Fibroblast of mammary gland (primary cell): ENCODE data around the gene KCTD14.

Experiments
- DNase-seq: peaks from one replicate; pipeline ENCODE4 v3.0.0-alpha.2; 2010; ENCODE audit warnings: low read depth
- H3K4me3 ChIP-seq: 2 replicates; pipeline ENCODE4 v1.5.1; 2011; ENCODE audit warnings: low read depth, mild to moderate bottlenecking, low read length, moderate library complexity; ENCODE audit not compliant: control insufficient read depth
- TF ChIP-seq, protein P1 (sequence below): conservative IDR thresholded peaks from 2 replicates; pipeline ENCODE4 v1.5.1; 2011; ENCODE audit warnings: low read depth, low read length, inconsistent platforms; ENCODE audit not compliant: control insufficient read depth, insufficient read depth

KCTD14 gene, protein sequence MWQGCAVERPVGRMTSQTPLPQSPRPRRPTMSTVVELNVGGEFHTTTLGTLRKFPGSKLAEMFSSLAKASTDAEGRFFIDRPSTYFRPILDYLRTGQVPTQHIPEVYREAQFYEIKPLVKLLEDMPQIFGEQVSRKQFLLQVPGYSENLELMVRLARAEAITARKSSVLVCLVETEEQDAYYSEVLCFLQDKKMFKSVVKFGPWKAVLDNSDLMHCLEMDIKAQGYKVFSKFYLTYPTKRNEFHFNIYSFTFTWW

DNA sequence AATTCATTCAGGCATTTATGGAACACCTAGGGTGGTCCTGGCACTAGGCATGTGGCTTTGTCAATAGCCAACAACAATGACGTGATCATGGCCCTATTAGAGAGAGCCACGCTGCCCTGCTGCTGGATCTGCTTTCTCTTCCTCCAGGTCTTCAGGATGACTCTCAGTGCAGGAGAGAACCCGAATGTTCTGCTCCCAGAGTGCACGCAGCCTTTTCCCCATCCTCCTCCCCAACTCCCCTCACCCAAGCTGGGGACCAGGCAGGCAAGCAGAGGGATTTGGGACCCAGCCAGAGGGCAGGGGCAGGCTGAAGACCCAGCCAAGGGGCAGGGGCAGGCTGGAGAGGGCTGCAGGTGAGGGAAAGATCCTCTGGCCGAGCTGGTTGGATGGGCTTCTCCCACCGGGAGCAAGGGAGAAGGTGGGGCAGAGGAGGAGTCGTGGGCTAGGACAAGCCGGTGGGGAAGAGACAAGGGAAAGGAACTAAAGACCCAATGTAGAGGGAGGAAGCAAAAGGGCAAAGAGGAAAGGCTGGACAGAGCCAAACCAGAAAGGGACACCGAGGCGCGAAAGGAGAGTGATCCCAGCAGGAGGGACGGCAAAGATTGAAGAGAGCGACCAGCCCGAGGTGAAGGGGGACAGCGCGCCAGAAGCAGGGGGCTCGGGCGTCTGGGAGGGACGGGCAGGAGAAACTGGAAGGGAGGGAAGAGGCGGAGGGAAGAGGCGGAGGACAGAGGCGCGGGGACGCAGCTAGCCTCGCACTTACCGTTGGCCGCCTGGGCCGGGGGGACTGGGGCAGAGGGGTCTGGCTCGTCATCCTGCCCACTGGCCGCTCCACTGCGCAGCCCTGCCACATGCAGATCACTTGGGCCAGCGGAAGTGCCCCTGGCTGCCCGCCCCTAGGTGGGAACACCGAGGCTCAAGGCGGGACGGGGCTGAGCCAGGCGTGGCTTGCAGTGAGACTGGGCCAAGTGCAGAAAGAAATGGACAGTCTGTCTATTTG is at the start of gene KCTD14:
TSS of gene KCTD14 (minus strand) at position 880 of the 1,000 bp plus-strand sequence. CDS start at position 853, 27 bp downstream.
- DNase-seq, result no peak
- TF ChIP-seq, protein P1, sequence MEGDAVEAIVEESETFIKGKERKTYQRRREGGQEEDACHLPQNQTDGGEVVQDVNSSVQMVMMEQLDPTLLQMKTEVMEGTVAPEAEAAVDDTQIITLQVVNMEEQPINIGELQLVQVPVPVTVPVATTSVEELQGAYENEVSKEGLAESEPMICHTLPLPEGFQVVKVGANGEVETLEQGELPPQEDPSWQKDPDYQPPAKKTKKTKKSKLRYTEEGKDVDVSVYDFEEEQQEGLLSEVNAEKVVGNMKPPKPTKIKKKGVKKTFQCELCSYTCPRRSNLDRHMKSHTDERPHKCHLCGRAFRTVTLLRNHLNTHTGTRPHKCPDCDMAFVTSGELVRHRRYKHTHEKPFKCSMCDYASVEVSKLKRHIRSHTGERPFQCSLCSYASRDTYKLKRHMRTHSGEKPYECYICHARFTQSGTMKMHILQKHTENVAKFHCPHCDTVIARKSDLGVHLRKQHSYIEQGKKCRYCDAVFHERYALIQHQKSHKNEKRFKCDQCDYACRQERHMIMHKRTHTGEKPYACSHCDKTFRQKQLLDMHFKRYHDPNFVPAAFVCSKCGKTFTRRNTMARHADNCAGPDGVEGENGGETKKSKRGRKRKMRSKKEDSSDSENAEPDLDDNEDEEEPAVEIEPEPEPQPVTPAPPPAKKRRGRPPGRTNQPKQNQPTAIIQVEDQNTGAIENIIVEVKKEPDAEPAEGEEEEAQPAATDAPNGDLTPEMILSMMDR, result no peak
- peak within 1 kb of the TSS; percentile 48 for H3K4me3 ChIP-seq

DNA sequence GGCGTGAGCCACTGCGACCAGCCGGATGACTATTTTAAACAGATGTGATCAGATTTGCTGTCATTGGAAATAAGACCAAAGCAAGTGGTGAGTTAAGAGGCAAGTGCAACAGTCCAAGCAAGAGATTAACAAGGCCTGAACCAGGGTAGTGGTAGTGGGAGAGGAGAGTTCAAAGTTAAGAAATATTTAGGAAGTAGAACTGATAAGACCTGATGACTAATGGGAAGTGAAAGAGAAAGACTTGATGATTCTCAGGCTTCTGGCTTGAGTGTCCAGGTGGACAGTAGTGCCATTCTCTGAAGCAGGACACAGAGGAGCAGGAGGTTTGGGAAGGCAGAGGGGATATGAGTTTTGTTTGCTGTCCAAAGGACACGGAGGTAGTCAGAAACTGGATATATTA is 49.4 kb upstream of the KCTD14 start:
- H3K4me3 ChIP-seq, result no peak overlapping the region
- no peak for DNase-seq
- TF ChIP-seq, protein P1, result no peak

DNA sequence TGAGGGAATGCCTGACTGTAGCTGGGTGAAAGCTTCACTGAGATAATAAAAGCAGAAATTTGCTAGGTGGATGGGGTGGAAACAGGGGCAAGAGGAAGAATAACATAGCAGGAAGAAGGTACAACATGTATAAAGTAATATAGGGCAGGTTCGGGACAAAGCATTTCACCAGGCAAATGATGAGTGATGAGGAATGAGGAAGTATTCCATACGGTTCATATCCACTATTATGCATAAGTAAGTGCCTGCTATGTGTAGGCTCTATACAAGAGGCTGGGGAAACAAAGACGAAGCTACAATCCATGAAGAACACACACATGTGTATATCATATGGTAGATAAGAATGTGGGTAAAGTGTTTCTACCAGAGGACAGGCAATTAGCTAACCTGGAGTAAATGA is 48.6 kb upstream of the KCTD14 start:
- TF ChIP-seq, protein P1, result no peak
- no peak overlapping the region for H3K4me3 ChIP-seq
- DNase-seq, result no peak

DNA sequence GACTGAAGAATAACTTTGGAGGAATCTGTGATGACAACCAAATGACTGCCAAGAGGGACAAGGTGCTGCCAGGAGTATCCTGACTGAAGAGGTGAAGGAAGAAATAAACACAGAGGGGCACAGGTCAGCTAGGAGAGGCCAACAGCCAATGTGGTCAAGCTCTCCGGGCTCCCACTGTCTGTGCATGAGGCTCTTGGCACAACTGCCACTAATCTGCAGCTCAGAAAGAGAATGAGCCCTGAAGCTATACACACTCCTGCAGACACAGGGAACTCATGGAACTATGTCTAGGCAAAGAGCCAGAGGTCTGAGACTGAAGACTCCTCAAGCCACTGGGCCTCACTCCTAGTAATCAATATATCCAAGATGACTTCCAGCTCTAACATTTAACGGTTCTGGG is 47.5 kb upstream of the KCTD14 start:
- TF ChIP-seq, protein P1, result no peak
- DNase-seq, result no peak
- H3K4me3 ChIP-seq, result no peak overlapping the region

DNA sequence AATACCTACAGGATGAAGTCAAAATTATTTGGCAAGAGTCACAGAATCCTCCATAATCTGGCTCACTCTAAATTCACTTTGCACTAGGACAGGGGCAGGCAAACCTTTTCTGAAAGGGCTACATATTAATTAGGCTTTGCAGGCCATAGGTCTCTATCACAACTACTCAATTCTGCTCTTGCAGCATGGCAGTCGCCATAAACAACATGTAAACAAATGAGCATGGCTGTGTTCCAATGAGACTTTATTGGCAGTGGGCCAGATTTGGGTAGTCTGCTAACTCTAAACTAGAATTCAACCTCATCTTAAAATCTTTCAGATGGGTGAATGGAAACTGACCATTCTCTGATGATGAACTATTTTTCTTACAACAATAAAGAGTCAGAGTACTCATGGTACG is 46.4 kb upstream of the KCTD14 start:
- no peak overlapping the region for H3K4me3 ChIP-seq
- TF ChIP-seq, protein P1, result no peak
- peak; percentile 18 for DNase-seq

DNA sequence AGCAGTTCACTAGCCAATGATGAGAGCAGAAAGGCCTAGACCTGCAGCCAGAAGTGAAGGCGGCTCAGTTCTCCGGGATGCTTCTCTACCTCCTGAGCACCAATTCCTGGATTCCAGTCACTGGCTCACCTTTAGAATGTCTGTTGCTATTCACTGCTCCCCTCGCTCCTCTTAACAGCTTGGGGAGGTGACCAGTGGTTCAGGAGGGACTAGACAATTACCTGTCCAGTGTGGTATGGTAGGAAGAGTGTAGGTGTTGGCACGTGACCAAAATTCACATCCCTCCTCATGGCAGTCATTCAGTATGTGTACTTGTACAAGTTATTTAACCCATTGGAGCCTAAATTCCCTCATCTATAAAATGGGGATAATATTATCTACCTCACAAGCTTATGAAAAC is 44.6 kb upstream of the KCTD14 start:
- H3K4me3 ChIP-seq, result no peak overlapping the region
- no peak for DNase-seq
- TF ChIP-seq, protein P1, result no peak
